Fibroblast of mammary gland (primary cell): ENCODE measurements around the gene GNB1L.

Experiments
- DNase-seq: peaks from one replicate; pipeline ENCODE4 v3.0.0-alpha.2; 2010; ENCODE audit warnings: low read depth
- H3K4me3 ChIP-seq: 2 replicates; pipeline ENCODE4 v1.5.1; 2011; ENCODE audit warnings: low read depth, mild to moderate bottlenecking, low read length, moderate library complexity; ENCODE audit not compliant: control insufficient read depth
- TF ChIP-seq, protein P1 (sequence below): conservative IDR thresholded peaks from 2 replicates; pipeline ENCODE4 v1.5.1; 2011; ENCODE audit warnings: low read depth, low read length, inconsistent platforms; ENCODE audit not compliant: control insufficient read depth, insufficient read depth

Gene GNB1L

DNA sequence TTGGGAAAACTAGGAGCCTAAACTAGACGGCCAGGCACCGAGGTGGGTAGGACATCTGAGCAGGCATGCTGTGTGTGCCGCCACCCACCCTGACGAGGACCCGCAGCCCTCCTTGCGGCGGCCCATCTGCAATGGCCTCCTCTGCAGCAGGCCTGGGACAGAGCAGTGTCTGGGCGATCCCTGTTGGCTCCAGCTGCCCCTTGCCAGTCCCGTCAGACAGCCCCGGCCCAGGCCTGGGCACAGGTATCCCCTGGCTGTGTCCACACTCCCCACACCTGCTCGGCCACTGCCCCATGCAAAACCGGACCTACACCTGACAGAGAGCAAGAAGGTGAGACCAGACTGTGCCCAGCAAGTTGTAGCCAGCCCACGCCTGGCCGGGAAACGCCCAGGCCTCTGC lies 38.7 kb upstream of the GNB1L start:
- no peak overlapping the region for H3K4me3 ChIP-seq
- DNase-seq, result no peak
- TF ChIP-seq, protein P1, sequence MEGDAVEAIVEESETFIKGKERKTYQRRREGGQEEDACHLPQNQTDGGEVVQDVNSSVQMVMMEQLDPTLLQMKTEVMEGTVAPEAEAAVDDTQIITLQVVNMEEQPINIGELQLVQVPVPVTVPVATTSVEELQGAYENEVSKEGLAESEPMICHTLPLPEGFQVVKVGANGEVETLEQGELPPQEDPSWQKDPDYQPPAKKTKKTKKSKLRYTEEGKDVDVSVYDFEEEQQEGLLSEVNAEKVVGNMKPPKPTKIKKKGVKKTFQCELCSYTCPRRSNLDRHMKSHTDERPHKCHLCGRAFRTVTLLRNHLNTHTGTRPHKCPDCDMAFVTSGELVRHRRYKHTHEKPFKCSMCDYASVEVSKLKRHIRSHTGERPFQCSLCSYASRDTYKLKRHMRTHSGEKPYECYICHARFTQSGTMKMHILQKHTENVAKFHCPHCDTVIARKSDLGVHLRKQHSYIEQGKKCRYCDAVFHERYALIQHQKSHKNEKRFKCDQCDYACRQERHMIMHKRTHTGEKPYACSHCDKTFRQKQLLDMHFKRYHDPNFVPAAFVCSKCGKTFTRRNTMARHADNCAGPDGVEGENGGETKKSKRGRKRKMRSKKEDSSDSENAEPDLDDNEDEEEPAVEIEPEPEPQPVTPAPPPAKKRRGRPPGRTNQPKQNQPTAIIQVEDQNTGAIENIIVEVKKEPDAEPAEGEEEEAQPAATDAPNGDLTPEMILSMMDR, result no peak

DNA sequence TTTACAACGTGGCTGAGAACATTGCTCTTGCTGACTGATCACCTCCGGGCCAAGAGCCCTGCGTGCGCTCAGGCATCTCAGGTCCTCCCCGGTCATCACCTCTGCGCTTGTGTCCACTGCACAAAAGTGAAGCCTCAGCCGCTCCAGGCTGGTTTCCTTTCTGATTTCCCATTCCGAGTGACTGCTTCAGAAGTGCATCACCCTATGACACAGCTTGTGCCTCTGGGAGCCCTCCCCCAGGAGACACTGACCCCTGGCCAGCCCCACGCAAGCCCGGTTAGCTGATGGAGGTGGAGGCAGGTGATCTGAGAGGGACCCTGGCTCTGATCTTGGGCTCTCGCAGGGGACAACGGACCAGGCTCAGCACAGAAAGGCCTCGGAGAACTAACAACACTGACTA lies 38.3 kb upstream of the GNB1L start:
- H3K4me3 ChIP-seq, result no peak overlapping the region
- TF ChIP-seq, protein P1, result no peak
- DNase-seq, result peak; percentile 14

DNA sequence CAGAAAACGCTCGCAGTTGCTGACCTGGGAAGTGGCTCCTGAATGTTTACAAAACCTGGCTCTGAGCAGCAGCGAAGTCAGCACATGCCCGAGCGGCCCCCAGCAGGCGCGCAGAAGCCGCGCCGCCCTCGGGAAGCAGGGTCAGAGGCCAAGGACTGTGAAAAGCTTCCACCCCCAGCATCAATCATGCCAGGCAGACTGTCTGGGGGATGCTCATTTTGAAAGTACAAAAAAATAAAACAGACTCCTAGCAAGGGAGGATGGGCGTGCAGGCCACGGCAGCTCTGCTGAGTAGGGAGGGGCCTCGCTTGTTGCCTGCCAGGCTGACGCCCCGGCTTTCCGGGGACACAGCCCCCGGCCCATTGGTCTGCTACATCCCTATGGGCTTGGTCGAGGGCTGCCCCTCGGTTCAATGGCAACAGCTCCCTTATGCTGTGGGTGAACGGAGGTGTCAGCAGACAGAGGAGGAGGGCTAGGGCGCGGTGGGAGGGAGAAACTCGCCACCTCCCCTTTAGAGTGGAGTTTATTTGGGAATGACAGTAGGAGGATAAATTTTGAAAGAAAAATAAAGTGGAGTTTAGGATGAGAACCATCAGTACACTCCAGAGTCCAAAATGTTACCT lies 37.7 kb upstream of the GNB1L start:
- TF ChIP-seq, protein P1, result no peak
- no peak overlapping the region for H3K4me3 ChIP-seq
- peak; percentile 48 for DNase-seq

DNA sequence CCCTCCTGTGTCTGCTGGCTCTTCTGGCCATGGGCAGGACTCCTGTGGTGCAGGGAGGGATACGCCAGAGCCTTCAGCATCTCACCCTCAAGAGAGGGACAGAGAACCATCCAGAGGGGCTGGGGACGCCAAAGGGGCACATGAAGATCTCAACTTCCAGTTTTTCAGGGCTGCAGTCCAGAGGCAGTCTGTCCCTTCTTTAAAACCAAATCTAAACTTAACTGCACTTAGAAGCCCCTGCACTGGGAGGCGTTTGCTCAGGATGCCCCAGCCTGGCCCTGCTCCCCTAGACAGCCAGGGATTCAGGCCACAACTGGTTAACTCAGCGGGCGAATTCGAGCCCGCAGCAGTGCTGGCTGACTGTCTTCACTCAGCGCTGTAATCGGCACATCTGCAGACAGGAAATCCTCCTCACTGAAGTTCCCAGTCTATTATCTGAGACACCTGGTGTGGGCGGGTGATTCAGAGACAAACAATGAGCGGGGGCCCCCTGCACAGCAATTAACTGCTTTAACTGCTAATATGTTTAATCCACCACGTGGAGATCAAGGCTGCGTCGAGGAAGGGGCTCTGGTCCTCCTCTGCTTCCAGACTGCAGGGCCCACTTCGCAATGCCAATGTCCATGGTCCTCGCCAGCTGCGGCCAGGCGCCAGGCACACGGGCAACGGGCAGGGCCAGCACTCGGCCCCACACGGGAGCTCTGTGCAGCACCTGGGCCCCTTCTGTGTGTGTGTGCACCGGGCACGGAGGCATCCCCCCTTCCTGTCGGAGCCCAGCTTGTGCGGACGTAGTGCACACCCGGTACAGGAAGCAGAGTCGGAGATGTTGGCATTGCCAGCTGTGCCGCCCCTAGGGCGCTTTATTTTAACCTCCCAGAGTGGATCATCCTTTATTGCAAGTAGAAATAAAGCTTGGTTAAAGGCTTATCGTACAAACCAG lies 36.9 kb upstream of the GNB1L start:
- no peak overlapping the region for H3K4me3 ChIP-seq
- TF ChIP-seq, protein P1, result no peak
- DNase-seq, result peak; percentile 84

DNA sequence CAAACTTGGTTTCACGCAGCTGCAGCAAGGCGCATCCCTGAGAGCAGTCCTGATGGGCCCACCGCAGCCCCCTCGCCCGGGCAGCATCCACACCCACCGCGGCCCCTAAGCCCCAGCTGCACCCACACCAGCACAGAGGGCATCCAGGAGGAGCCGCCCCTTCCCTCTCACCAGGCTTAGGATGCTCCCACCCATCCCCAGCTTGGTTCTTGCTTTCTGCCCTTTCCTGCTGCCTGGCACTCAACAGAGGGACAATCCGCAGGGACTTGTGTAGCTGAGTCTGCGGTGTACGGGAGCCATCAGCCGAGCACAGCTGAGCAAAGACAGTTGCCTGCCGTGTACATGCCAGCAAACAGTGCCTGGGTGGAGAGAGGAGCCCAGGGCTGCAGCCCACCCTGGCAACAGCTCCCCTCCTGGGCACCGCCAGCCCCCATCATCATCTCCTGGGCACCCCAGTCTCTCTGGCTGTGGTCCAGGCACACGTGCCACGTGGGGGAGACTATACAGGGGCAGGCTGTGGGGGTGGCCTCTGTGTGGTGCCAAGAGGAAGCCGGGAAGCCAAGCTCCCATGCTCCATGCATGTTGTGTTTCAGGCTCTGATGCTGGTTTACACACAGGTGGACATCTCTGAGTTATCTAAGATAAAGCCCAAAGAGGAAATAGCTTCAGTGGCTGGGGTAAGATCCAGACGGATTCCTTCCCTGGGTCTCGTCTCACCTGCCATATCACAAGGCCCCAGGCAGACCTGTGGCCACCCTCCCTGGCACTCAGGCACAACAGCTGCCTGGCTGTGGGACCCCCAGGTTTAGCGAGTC lies 36.0 kb upstream of the GNB1L start:
- TF ChIP-seq, protein P1, result no peak
- DNase-seq, result no peak

DNA sequence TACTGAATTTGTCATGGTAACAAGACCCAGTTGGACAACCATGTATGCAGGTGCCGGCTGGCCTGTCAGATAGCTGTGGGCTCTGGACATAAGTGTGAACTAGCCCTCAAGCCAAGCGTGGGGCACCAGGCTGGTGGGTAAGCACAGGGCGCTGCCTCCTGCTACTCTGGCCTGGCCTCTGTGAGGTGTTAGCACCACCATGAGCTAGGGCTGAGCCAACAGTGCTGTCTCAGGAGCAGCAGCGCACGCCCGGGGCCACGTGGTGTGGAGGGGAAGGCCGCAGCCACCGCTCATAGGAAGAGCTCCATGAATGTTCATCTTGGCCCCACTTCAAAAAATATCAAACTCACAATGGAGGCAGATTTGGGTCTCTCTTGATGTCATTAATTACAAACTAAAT lies 35.3 kb upstream of the GNB1L start:
- TF ChIP-seq, protein P1, result no peak
- no peak overlapping the region for H3K4me3 ChIP-seq
- DNase-seq, result no peak

More for the DNA sequence above, 36.0 kb upstream of the GNB1L start:
- H3K4me3 ChIP-seq, result no peak overlapping the region
